Measurements from ENCODE around the gene KCNK5.
A peak's percentile ranks its signal among the peaks of the same experiment; 100 is the strongest.

KCNK5 gene, protein sequence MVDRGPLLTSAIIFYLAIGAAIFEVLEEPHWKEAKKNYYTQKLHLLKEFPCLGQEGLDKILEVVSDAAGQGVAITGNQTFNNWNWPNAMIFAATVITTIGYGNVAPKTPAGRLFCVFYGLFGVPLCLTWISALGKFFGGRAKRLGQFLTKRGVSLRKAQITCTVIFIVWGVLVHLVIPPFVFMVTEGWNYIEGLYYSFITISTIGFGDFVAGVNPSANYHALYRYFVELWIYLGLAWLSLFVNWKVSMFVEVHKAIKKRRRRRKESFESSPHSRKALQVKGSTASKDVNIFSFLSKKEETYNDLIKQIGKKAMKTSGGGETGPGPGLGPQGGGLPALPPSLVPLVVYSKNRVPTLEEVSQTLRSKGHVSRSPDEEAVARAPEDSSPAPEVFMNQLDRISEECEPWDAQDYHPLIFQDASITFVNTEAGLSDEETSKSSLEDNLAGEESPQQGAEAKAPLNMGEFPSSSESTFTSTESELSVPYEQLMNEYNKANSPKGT

DNA sequence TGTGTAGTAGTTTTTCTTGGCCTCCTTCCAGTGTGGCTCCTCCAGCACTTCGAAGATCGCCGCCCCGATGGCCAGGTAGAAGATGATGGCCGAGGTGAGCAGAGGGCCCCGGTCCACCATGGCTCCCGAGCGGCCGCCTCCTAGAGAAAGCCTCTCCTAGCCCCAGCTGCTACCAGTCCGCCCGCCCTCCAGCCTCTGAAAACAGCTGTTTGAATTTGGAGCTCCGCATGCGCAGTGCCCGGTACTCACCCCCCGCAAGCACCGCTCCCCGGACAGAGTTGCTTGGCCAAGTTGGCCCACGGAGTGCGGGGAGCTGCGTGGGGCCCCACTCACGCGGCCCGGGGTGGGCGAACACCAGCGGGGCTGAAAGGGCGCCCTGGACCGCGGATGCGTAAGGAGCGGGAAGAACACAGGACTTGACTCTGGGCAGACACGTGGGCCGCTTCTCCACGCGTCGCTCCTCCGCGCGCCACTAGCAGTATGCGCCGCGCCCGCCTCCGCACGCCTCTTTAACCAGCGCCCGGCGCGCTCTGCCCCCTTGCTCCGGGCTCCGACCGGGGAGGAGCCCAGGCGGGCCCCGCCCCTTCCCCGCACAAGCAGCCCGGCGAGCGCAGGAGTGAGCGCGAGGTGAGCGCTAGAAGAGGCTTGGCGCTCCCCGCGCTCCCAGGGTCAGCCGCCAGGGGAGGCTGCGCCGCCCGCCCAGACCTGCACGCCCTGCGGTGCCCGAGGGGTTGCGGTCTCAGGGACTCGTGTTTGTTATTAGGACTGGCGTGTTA, at the start of gene KCNK5:
TSS of gene KCNK5 (minus strand) at position 484 of the 776 bp plus-strand sequence. CDS start at position 120, 364 bp downstream.
- peak; percentile 82 for DNase-seq

DNA sequence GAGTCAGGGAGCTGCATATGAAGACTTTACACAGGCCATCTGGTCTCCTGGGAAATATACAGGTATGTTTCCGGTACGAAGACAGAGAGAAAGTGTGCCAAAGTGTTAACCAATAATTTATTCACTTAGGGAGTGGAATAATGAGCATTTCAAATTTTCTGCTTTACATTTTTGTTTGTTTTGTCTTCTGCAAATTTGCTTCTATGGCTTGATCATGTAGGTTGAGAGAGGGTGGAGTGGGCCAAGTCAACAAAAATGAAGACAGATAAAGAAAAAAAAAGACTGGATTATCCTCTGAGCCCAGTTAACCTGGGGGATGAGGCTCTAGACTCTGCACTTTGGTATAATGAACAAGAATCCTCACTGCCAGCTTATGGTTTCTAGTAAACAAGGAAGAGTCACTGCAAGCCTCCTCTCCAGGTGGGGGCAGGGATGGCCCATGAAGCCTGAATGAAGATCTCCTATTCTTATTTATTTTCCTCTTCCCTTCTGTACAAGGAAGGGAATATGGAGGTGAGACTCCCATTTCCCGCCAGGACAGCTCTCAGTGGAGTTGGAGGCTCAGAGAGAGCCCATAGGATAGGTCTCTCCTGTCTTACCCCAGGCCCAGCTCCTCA, 47.2 kb upstream of the KCNK5 start:
- DNase-seq: no peak

DNA sequence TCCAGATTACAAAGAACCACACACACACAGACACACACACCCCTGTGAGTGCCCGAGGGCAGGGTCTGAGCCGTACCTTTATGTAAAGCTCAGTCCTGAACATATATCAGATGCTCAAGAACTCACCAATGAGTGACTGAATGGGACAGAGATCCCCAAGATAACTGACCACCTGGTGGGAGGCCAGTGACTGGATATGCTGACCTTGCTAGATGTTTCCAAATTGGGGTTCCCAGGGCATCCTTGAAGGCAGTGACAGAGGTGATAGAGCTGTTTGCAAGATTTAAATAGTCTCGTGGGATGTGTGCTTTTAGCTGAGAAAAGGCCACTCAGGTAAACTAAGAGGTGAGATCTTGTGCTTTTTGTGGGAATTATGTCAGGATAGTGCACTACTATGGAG, 45.6 kb upstream of the KCNK5 start:
- no peak for DNase-seq

DNA sequence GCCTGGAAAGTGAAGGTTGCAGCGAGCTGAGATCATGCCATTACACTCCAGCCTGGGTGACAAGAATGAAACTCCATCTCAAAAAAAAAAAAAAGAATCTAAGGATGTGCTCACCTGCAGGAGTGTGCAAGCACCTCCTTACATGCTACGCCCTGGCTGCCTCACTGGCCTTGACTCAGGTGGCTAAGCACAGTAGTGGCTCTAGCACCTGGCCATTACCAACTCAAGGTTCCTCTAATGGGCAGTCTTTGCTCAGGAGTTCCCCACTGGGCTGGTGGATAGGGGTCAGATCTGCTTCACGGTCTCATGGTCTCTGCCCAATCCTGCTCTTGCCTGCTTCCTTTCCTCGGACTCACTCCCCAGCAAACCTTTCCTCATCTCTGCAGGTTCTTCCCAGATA, 45.2 kb upstream of the KCNK5 start:
- no peak for DNase-seq

DNA sequence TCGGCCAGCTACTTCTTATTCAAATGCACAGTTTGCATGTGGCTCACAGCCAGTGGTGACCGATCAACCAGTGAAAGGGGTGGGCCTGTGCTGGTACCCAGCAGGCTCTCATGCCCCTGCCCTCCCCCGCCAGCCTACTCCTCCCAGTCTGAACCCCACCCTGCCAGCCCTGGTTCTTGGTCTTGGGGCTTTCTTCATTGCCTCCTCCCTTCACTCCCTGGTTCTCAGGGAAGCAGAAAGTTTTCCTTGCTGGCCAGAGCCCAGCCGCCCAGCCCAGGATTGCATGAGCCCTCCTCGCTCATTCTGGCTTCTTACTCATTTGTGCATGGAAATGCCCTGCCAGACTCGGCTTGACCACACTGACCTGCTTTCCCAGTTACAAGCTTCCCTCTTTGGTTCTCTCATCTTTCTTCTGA, 44.1 kb upstream of the KCNK5 start:
- no peak for DNase-seq

DNA sequence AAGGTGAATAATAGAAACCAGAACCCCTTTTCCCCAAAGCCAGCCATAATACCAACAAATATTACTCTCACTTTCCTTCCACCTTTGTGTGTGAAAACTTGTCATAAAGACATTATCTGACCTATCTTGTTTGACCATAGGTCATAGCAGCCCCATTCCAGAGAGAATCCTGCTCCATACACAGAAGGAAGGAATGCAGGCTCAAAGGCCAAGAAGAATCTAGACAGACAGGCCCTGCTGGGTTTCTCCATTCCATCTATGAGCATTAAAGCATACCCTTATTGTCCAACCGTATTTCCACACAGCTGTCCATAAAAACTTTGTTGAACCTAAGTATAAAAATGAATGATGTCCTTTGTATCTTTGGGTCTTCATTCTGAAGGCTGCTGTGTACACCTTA, 40.7 kb upstream of the KCNK5 start:
- DNase-seq: no peak

DNA sequence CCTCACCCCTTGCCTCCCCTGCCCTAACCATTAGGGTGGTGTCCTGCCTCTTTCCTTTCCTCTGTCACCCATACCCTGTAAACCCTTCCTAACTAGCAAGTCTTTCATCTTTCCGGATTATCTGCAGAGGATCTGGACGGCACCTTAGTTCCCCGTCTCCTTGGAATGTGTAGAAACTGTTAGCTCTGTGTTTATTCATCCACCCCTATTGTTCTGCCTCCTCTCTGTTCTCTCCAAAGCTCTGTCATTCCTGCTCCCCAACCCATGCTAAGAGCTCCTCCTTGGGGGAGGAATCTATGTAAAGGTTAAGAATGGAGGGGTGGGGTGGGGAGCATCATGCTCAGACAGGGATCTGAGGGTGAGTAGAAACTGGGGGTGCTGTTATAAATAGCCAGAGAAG, 39.4 kb upstream of the KCNK5 start:
- no peak for DNase-seq

DNA sequence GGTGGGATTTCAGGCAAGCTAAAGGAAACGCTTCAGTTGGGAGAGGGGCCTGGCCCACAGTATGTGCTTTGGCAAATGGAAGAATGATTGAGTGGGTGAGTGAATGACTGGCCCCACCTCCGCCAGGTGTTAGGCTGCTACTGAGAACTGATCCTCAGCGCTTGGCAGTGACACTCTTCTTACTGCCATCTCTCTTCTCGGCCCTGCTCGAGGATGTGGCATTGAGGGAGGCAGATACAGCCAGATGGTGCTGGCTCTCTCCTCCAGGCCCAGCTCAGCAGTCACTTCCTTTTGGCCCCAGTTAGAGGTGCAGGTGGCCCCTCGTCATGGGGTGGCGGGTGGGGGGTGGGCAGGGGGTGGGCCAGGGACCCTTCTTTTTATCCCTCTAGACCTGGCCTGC, 38.9 kb upstream of the KCNK5 start:
- DNase-seq: no peak

DNA sequence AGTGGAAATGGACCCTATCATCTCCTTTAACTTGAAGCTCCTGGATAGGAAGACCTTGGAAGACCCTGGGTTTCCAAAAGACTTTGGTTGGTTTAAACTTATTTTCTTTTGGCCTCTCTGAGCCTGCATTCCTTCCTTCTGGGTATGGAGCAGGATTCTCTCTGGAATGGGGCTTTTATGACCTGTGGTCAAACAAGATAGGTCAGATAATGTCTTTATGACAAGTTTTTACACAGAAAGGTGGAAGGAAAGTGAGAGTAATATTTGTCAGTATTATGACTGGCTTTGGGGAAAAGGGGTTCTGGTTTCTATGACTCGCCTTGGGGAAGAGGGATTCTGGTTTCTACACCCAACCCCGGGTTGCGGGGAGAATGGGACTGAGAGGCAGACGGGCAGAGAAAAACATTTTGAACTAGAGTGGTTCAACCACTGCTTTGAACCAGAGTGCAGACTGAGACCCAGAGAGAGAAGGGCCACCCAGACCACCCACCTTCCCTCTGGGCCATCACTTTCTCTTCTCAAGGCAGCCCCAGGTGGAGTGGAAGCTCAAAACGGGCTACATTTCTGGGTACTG, 37.6 kb upstream of the KCNK5 start:
- no peak for DNase-seq

DNA sequence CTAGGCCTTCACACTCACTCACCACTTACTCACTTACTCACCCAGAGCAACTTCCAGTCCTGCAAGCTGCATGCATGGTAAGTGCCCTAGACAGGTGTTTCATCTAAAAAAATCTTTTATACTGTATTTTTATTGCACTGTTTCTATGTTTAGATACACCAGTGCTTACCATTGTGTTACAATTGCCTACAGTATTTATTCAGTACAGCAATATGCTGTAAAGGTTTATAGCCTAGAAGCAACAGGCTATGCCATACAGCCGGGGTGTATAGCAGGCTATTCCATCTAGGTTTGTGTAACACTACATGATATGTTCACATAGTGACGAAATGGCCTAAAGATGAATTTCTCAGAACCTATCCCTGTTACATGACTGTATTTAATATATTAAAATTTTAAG, 37.1 kb upstream of the KCNK5 start:
- DNase-seq: no peak

DNA sequence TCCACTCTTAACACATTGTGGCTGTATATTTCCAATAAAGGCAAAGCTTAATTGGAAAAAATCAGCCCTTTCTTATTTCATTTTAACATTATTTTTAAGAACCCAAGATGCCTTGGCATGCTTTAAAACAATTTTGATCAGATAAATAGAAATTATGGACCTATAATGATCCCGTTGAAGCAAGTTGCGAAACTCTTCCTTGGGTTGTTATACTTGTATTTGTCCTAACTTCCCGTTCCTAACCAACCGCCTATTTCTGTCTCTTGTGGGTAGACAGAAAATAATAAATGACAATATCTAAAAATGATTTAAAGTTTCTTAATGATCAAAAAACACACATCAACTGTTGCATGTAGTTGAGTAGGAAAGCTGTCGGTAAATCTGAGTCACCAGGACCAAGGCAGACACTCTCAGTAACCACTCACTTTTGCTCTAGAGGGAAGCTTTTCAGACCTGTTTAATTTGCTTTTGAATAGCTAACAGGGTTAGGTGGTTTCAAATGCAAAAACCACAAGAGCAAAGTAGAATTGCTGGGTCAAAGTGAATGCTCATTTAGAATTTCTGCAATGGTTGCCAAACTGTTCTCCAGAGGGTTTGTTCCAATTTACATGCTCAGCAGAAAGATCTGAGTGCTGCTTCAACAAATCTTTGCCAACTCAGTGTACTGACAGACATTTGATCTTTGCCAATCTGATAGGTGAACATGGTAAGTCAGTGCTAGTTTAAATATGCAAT, 34.2 kb upstream of the KCNK5 start:
- no peak for DNase-seq

DNA sequence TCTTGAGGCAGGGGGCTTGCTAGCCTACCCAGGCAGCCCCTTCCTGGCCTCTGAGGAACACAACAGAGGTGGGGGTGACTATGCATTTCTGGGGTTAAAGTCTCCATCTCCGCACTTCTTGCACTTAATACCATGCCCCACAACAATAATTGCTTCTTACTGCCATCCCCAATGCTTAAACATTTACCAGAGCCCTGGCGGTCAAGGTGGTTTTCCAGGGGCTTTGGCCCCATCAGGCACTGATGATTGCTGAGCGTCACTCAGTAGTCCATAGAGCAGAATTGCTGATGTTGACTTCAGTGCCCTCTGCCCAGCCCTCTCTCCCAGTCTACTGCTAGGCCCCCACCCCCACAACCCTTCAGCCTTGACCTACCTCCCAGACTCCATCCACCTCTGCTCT, 32.5 kb upstream of the KCNK5 start:
- no peak for DNase-seq

DNA sequence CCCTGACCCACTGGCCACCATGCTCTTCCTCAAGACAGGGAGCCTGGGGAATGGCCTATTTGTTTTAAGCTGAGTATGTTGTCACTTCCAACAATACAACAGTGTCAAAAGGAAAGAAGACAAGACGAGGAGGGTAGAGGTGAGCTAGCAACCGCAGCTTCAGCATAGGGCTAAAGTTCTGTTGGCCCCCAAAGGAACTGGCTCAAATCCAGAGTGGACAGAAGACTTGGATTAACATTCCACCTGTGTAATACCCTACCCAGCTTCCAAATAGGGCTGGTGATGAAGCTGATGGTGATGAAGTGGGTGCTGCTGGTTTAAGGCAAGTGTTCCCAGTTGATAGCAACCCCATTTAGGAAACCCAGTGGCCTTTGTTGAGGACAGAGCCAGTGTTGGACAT, 31.7 kb upstream of the KCNK5 start:
- no peak for DNase-seq

DNA sequence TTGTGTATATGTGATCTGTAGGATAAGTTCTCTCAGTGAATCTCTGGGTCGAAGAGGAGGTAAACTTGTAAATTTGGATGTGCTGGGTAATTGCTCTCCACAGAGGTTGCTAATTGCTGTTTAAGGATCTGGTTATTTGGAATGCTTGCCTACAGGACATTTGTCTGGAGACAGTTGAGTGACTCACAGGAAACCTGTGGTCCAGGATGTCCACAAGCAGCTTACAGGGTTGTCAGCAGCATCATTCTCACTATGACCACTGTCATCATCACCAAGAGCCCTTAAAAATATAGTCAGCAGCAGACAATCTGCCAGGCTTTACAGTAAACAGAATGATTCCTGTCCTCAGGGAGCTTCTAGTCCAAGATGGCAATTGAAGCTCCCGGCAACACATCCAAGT, 31.2 kb upstream of the KCNK5 start:
- no peak for DNase-seq

DNA sequence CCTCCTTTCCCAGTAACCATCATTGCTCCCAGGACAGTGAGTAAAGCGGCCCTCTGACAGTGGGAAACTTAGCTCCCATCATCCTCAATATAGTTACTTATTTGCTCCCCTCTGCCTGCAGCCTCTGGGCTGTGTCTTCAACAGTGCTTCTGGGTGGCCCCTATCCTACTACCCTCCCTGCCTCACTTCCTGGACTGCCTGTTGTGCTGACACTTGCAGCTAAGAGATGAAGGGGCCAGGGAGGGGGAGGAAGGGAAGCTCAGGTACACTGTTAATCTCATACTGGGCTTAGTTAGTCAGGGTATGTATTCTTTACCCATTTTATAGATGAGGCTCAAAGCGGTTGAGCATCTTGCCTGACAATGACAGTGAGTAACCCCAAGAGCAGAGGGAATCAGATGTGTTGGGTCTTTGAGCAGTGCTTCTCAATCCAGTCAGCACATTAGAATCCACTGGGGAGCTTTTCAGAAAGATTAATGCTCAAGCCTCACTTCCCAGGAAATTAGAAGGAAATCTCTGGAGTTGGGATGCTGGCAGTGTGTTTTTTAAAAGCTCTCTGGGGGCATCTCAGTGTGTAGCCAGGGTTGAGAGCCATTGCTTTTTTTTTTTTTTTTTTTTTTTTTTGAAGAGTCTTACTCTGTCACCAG, 27.1 kb upstream of the KCNK5 start:
- no peak for DNase-seq

DNA sequence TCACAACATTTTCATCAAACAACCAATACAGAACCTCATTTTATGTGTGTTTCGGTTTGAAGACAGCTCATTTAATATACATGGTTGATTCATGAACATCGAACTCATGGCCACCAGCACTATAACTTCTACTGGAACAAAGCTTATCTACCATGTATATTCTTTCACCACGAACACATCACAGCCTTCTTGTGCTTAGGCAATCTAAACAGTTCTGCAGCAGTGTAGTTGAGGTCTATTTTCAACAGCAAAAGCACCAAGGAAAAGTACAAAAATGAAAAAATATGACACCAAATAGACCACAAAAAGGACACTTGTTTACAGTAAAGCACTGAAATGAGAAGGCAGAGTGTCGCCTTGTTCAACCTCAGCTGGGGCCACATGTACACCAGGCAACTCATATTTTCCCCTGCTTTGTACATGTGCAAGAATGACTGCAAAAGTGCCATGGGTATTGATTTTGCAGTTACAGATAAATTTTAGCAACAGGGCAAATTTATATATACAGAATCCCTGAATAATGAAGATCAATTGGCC, 25.8 kb upstream of the KCNK5 start:
- no peak for DNase-seq

DNA sequence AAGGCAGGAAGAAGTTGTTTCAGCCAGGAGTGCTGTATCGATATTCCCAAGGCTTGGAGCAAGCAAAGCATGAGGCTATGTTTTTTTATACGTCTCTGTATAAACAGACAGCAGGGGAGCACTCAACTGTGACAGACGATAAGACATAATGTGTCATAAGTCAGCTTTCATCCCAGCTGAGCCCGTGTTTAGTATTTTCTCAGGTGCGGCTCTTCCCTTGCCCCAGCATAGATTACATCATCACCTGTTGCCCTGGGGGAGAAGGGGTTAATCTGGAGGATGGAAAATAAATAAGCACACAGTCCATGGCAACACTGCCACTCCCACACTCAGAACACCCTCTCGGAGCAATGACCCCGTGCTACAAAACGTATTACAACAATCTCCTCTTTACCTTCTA, 22.1 kb upstream of the KCNK5 start:
- no peak for DNase-seq

DNA sequence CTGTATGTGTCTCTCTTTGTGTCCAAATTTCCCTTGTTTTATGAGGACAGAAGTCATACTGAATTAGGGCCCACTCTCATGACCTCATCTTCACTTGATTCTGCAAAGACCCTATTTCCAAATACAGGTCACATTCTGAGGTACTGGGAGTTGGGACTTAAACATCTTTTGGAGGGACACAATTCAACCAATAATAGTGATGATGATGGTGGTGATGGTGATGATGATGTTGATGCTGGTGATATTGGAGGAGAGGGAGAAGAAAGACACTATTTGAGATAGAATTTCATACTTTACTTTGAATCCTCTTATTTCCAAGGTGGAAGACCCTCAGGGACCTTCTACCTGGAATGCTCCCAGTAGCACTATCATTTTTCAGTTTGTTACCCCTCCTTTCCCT, 21.2 kb upstream of the KCNK5 start:
- no peak for DNase-seq

DNA sequence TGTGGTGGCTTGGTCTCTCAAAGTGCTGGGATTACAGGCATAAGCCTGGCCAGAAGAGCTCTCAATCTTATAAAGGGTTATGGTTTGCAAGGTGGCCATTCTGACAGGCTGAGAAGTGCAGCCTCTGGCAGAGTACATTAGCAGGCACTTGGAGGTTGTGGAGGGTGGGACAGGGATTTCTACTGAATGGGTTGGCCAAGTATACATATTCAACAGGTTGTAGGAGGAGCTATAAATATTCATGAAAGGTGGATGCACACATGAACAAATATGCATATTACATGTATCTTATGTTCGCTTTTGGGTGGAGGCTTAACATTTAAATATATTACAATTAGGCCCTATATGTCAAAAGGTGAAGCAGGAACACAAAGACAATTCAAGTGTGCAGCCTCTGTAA, 20.0 kb upstream of the KCNK5 start:
- no peak for DNase-seq

DNA sequence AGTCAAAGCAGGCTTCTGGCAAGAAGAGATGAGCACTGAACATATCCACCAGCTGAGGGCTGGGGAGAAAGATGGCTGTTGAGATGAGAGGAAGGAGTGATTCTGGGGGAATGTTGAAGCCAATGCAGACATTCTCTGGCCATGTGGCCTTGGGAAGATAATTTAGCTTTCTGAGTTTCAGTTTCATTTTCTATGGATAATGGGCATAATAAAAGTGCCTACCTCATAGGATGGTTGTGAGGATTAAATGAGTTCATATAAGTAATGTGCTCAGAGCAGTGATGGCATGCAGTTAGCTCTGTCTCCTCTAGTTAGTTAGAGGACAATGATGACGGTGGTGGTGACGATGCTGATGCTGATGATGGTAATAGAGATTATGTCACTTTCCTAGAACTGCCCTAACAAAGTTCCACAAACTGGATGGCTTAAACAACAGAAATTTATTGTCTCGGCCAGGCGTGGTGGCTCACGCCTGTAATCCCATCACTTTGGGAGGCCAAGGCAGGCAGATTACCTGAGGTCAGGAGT, 18.5 kb upstream of the KCNK5 start:
- DNase-seq: no peak

DNA sequence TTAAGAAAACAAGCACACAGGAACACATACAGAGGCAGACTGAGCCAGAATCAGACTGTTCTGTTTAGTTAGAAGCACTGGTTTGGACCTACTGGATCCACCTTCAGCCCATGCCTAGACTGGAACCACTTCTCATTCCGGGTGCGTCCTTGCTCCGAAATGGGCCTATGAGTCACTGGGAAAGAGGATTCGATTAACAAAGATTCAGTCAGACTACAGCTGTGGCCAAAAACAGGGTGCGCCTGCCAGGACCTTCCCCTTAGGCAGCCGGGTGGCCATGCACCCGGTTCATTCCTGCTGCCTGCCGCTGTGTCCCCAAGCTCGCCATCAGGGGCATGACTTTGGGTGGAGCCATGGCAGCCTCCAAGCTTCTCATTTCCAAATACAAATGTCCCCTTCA, 14.5 kb upstream of the KCNK5 start:
- DNase-seq: no peak
